Right lobe of liver (tissue), 4 donors: ENCODE measurements around the gene TRIM63.

Experiments
- CTCF ChIP-seq, 4 donors: fragments of 200-600 bp in 3 of 4; fragments of 450-650 bp in 1 of 4; IDR thresholded peaks; one replicate each; pipeline versions ENCODE4 v1.5.1 to v1.8.0; 2016 to 2022; ENCODE audit warnings: antibody characterized with exemption in 4 of 4, mild to moderate bottlenecking in 2 of 4
- POLR2A ChIP-seq: fragments of 450-650 bp; IDR thresholded peaks from one replicate; pipeline ENCODE4 v1.6.1; 2017; ENCODE audit warnings: antibody characterized with exemption, mild to moderate bottlenecking
- donor health status: DM: no; HTN: no; CAD: no.
- donor health status: DM: no; HTN: no; CAD: no.
- donor health status: DM: no; HTN: yes; CAD: no.

GRCh38 chr1:26021647-26022403, 45.6 kb downstream of the TRIM63 start, which contains the start of gene EXTL1:
- TF ChIP-seq CTCF (IDR thresholded peaks at IDR 0.05), result no peak
- no peak for TF ChIP-seq POLR2A
